Superior temporal gyrus (tissue), 1 donor: ENCODE data around the gene PRELID3B.
A peak's percentile ranks its signal among the peaks of the same experiment; 100 is the strongest.
"Not testable (repeated sequence)": the region's sequence is repeated elsewhere in the genome, so short reads cannot be mapped to it uniquely, and the experiment has no call there.

Experiments
- DNase-seq: peaks from one replicate; pipeline ENCODE4 v3.0.0-alpha.2; 2016; ENCODE audit errors: extremely low spot score

Gene PRELID3B

DNA sequence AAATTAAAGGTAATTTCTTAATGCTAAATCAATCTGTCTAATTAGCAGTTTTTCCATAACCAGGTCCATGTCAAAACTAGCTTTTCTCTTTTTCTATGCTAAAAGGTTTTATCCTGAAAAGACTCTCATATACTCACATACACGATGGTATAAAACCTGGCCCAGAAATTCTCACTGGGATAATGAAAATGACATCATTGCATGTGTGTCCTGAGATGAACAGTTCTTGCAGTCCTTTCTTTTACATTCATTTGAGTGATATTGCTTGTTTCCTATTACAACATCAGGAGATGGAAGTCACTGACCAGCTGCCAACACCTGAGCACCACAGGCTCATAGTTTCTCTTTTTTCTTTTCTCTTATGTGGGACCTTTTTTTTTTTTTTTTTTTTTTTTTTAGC is 7.9 kb upstream of the PRELID3B start:
- DNase-seq: no peak

- no peak for DNase-seq
Measured at GRCh38 chr20:59048681-59049030, 6.1 kb upstream of the PRELID3B start.

DNA sequence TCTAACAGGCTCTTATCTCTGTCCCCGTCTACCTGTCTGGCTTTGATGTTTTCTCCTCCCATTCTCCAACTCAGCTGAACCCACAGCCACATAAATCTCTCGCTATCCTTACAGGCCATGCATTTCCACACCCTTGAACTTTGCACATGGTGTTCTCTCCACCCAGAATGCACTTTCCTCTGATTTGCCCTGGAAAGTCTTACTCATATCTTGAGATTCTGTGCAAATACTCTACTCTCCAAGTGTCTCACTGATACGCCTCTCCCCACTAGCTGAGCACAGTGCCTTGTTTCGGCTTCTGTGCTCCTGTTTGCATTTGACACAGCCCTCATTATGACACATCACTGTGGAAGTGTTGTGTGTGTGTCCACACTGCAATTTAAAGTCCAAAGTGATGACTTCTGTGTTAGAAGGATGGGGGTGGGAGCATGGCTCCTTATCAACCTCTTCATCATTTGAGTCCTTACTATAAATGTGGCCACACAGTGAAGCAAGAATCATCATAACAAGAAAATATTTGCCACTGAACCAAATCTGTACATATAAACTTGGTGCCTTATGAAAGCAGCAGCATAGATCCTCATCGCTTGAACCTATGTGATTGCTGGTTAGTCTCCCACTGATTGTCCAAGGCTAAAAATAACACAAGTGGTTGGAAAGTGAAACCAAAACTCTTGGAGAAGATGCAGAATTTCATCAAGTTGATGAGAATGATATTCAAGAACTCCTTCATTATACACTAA is 5.5 kb upstream of the PRELID3B start:
- DNase-seq: no peak

- DNase-seq: no peak
Measured at GRCh38 chr20:59046862-59047261, 4.3 kb upstream of the PRELID3B start.

GRCh38 chr20:59044796-59045195 is 2.2 kb upstream of the PRELID3B start:
- DNase-seq: no peak

DNA sequence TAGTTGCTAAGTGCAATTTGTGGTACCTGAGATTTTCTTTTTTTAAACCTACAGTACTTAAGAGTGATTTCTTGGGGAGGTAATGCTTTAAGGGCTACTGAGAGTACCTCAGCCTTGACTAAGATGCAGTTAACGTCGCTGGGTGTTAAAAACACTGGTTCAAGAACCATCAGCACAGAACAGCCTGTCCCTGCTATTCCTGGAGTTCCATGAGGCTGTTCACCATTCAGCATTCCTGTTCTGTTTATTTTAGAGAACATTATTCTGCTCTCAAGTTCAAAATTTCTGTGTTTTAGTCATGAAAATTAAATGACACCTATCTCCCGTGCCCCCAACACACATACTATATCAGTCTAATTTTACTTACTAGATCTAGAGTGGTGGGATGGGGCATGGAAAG is 1.7 kb upstream of the PRELID3B start:
- DNase-seq: no peak

GRCh38 chr20:59043698-59044097 is 1.1 kb upstream of the PRELID3B start:
- no peak for DNase-seq

DNA sequence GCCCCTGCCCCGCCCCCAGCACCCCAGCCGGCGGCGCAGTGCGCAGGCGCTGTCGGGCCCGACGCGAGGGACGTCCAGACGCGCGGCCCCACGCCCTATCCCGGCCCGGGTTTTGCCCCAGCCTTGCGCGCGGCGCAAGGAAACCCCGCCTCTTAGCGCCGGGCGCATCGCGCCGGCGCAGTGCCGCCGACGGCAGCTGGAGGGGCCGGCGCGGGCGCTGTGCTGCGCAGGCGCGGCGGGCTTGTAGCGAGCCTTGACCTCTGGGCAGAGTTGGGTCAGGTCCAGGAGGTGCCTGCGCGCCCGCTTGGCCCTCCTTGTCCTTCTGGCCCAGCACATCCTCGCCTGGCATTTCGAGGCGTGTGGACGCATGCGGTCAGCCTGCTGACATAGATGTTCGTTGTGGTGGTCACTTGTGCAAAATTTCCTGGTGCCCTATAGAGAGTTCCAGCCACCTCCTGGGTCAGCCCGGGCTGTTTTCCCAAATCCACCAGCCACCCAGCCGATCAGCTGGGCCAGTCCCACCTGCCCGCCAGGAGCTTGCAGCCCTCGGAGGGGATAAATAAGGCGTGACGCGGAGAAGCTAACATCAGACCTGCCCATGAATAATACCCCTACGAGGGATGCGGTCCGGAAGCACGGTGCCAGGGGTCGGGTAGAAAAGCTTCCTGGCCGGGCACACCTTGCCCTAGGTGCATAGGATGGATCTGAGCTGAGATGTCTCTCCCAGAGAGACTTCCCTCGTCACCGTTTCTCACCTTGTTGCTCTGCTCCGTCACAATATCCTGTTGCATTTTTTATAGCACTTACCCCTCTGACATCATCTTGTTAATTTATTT is 428 bp upstream of the PRELID3B start:
- peak; percentile 93 for DNase-seq

- not testable (repeated sequence) for DNase-seq
Measured at GRCh38 chr20:59041487-59041886, 1.1 kb downstream of the PRELID3B start.

GRCh38 chr20:59040667-59041066 is 1.9 kb downstream of the PRELID3B start:
- DNase-seq: no peak

GRCh38 chr20:59039233-59039632 is 3.4 kb downstream of the PRELID3B start:
- DNase-seq: peak; percentile 15

DNA sequence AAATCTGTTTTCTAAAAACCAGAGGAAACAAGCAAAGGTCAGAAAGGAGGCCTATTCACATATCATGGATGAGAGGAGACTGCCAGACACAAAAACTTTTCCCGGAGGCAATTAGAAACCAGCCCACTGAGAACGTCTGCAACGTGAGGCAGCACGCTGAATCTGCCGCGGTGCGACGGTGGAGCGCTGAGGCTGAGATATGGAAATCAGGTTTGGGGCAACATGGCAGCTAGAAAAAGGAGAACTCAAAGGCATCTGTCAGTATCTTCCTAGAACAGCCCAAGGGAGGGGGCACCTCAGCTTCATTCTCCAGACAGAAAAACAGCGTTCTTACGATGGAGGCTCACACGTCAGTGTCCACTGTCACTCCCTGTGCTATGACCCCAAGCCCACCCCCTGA is 5.2 kb downstream of the PRELID3B start:
- DNase-seq: no peak

- no peak for DNase-seq
Measured at GRCh38 chr20:59035381-59035780, 7.2 kb downstream of the PRELID3B start.

DNA sequence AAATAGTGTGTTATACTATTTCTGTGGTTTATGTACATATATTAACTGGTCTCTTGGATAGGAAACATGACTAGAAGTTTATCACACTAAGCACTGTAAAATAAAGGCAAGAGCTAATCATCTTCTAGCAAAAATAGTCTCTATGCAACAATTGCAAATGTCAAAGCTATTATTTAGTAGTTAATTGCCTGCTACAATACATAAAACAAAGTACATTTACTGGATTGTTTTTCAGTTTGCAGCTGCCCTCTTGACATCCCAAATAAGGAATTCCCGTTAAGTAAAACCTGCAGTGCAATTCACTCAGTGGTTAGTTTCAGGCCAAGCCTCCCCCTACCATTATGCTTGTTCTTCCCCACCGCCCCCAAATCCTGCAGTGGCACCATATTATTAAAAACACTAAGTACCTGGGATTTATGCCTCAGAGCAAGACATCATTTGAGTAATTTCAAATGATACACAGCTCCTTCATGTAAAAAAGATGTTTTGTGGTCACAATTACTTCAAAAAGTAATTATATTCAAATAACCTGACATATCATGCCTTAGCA is 8.9 kb downstream of the PRELID3B start:
- no peak for DNase-seq

DNA sequence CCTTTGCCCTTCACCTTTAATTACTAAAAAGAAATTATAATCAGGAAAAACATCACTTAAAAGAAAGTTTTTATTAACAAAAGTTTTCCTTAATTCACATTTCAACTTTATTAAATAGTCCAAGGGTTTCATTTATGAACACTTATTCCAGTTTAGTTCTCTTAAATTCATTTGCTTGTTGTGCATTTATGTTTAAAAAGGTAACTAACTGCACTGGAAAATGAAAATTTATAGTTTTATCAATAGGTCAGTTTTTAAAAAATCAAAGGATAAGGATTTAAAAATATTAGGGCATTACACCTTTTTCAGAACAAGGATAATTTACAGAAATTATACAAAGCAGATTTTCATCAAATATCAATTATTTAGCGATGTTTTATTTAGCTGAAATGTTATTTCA is 9.5 kb downstream of the PRELID3B start:
- no peak for DNase-seq

DNA sequence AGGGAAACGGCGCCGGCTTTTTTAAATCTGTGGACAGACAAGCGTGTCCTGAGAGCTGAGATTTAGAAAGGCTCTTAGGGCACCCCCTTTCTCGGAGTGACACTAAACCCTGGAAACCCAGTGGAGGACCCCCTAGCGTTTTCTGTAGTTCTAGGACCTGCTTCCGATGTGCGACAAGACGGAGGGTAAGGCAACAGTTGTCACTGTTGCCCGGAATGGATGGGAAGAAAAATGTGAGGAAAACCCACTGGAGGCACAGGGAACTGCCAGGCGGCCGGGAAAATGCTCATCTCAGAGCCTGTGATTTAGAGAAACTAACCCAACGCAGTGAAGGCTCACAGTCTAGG is 9.9 kb downstream of the PRELID3B start:
- no peak for DNase-seq

- peak; percentile 95 for DNase-seq
Measured at GRCh38 chr20:59032023-59032712, 10.4 kb downstream of the PRELID3B start, which contains the start of gene ATP5F1E. Gene ATP5F1E (minus strand): TSS chr20:59032335. CDS start chr20:59032251, 84 bp downstream.

DNA sequence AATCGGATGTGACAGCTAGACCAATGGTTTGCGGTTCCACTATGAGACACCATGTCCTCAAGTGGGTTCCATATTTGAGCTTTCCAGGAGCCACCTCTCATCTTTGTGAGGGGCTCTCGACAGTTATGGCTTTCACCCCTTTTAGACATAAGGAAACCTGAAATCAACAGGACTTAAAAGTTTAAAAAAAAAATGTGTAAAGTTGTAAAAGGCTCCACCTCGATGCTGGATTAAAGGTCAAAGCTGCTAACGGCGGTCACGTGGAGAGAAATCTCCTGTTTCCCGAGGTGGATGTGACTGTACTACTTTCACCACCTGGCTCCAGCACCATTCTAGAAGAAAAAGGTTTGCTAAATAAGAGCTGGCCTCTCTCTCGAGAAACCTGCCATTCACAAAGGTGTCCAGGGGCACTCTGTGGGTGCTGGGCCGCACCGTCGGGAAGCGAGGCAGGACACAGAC is 11.0 kb downstream of the PRELID3B start:
- DNase-seq: no peak

- no peak for DNase-seq
Measured at GRCh38 chr20:59030911-59031563, 11.5 kb downstream of the PRELID3B start.

GRCh38 chr20:59028812-59029211 is 13.8 kb downstream of the PRELID3B start:
- DNase-seq: no peak

GRCh38 chr20:59027741-59028320 is 14.8 kb downstream of the PRELID3B start:
- no peak for DNase-seq
